Ovary (tissue), 9 donors: ENCODE results near the gene CSK. TPM values are rescaled to one million over a fixed set of nuclear protein-coding genes. Genes with fewer than 3 reads are reported as not detected.

Experiments used
- DNase-seq, 5 donors: peaks; one replicate each; pipeline ENCODE4 v3.0.0-alpha.2; 2019 to 2020
- H3K27ac ChIP-seq, 2 donors: fragments of 200-600 bp; one replicate each; pipeline versions ENCODE4 v1.5.1 to v1.8.0; 2019 to 2022
- H3K27me3 ChIP-seq: fragments of 200-600 bp; one replicate; pipeline ENCODE4 v1.8.0; 2022
- H3K36me3 ChIP-seq: fragments of 200-600 bp; sonication (generic); one replicate; pipeline ENCODE4 v1.5.1; 2019
- H3K4me1 ChIP-seq: one replicate; pipeline ENCODE4 v1.8.1; 2013; ENCODE audit warnings: mild to moderate bottlenecking, moderate library complexity; ENCODE audit not compliant: insufficient read depth
- H3K4me3 ChIP-seq: fragments of 200-600 bp; sonication (generic); one replicate; pipeline ENCODE4 v1.5.1; 2017
- H3K9me3 ChIP-seq, 2 donors: fragments of 200-600 bp in 1 of 2; sonication (generic) in 1 of 2; one replicate each; pipeline versions ENCODE4 v1.5.1 to v1.8.1; 2013 to 2019; ENCODE audit warnings: mild to moderate bottlenecking in 1 of 2, moderate library complexity in 1 of 2
- EP300 ChIP-seq: sonication (generic); formaldehyde crosslinking; IDR thresholded peaks from one replicate; pipeline ENCODE4 v1.6.1; 2017; ENCODE audit warnings: antibody characterized with exemption
- POLR2A ChIP-seq: fragments of 450-650 bp; IDR thresholded peaks from one replicate; pipeline ENCODE4 v1.6.1; 2017; ENCODE audit warnings: antibody characterized with exemption, mild to moderate bottlenecking, moderate library complexity
- WGBS, 3 donors: extraction: QIAGEN DNeasy Blood & Tissue Kit in 1 of 3; methylation state at CpG; one replicate each; pipeline versions ENCODE4 v1.1.5 to v1.1.7; 2013 to 2017; 5-methylcytosine and 5-hydroxymethylcytosine counted together
- intact Hi-C, 4 donors: fragments of 100-400 bp; cut with DNase I; formaldehyde crosslinking; loops; one replicate each; pipeline versions ENCODE4 v1.11.0 to v1.15.1; 2022 to 2023
- polyA plus RNA-seq, 2 donors: library from polyadenylated mRNA; stranded (reverse); fragments of 200-250 nt in 1 of 2; fragments of 350-450 nt in 1 of 2; fragmentation: Illumina TruSeq in 1 of 2; extraction: RNeasy Lipid Tissue Mini Kit (QIAGEN cat#74804) in 1 of 2; gene quantifications; one replicate each; pipeline ENCODE4 v1.2.3, GENCODE V29; 2013 to 2014
- total RNA-seq, 7 donors: library from RNA; depleted of rRNA in 2 of 7; stranded (reverse); fragments of >200 nt in 2 of 7; fragmentation: NEBNext Ultra II Directional in 3 of 7; extraction: Animal tissue kit (Norgen Biotek cat#: 25700) in 3 of 7; gene quantifications; one replicate each; pipeline versions ENCODE4 v1.1.0 to v1.2.4, GENCODE V29; 2016 to 2023
- TF ChIP-seq, protein P1 (sequence below), 3 donors: fragments of 450-650 bp in 2 of 3; fragments of 200-600 bp in 1 of 3; IDR thresholded peaks; one replicate each; pipeline versions ENCODE4 v1.5.1 to v1.8.0; 2016 to 2022; ENCODE audit warnings: antibody characterized with exemption in 3 of 3, mild to moderate bottlenecking in 1 of 3
- donor health status: DM: no; HTN: no; CAD: no; lungs with moderate emphysema.
- donor health status: DM: no; HTN: no; CAD: no.
- donor health status: Bipolar disorder and iron deficiency.
- donor health status: DM: yes; HTN: yes; CAD: no.
- donor health status: DM: no; HTN: no; CAD: no.
- donor health status: DM: yes; HTN: yes; CAD: no.

CSK gene
- total and polyA plus RNA-seq, 9 donors: 9.2 to 49.6 (median 41.1) TPM

DNA sequence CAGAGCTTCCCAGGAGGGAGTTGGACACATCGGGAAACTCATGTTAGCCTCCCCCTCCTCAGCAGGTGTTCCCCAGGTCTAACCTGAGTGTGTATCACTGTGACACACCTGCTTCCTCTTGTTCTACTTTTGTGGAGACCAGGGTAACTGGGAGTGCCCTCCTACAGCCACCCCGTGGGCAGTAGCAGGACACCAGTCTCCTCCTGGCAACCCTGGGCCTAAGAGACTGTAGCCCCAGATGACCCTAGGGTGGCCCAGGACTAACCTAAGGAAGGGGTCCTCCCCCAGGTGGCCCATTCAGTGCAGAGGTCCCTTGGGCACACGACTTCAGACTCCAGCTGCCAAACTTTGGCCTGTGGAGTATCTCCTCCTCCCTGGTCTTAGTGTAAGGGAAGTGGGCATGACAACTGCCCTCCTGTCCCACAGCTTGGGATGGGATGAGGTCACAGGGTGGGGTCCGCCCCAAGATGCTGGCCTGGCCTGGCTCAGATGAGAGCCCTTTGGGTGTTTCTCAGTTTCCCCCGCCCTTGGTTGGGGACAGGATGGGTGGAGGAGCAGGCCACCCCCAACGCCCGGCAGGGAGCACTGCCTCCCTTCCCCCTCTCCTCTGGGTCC is 4.8 kb downstream of the CSK start:
- Histone ChIP-seq H3K36me3 (no peaks in the 10 kb centered on the region), H3K9me3 (no peaks in the 10 kb centered on the region), H3K4me3 (no peak overlapping the region), H3K27me3 (no peaks in the 10 kb centered on the region), H3K4me1 (peaks cover 27% of the 10 kb centered on the region), H3K27ac (no peak overlapping the region)
- DNase-seq: no peak
- 61 to 75% (median 72%) methylated on average over 7 of the region's 7 CpGs for WGBS, 3 donors
- intact Hi-C loops: loop anchor here in 1 of 4 donors (10.0 kb wide), 1 partner anchor 418 kb away; the partner anchor contains the start of gene C15orf39
- TF ChIP-seq POLR2A (no peak), EP300 (no peak)
- TF ChIP-seq, protein P1, sequence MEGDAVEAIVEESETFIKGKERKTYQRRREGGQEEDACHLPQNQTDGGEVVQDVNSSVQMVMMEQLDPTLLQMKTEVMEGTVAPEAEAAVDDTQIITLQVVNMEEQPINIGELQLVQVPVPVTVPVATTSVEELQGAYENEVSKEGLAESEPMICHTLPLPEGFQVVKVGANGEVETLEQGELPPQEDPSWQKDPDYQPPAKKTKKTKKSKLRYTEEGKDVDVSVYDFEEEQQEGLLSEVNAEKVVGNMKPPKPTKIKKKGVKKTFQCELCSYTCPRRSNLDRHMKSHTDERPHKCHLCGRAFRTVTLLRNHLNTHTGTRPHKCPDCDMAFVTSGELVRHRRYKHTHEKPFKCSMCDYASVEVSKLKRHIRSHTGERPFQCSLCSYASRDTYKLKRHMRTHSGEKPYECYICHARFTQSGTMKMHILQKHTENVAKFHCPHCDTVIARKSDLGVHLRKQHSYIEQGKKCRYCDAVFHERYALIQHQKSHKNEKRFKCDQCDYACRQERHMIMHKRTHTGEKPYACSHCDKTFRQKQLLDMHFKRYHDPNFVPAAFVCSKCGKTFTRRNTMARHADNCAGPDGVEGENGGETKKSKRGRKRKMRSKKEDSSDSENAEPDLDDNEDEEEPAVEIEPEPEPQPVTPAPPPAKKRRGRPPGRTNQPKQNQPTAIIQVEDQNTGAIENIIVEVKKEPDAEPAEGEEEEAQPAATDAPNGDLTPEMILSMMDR (IDR thresholded peaks at IDR 0.05): no peak

DNA sequence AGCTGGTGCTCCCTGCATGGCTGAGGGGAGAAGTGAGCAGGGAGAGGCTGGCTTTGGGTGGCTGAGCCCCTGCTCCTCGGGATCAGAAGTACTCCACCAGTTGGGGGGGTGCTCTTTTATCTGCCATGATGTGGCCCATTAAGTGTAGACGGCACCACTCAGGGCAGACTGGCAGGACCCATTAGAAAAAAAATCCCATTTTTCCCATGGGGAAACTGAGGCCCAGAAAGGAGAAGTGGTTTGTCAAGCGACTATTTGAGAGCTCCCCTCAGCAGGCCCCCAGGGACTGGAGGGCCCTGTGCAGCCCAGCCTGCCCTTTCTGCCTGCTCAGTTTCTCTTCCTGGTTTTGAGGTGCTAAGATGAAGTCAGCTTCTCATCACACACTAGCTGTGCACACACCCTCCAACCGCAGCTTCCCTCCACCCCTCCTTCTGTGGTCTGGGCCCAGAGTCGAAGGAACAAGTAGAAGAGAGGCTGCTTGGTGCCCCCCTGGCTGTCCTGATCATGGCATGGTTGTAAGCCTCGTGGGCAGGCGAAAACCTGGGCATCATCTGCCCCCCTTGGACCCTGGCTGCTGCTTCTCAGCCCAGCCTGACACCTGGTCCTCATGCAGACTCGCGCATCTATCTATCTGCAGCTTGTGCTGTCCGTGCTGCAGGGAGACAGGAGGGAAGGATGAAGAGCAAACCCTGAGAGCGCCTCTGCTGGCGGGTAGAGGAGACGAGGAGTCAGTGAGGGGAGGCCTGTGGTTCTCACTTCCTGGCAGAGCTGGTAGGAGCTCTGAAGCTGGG is 5.6 kb downstream of the CSK start:
- no peak for DNase-seq
- no peak overlapping the region for H3K4me3 ChIP-seq

DNA sequence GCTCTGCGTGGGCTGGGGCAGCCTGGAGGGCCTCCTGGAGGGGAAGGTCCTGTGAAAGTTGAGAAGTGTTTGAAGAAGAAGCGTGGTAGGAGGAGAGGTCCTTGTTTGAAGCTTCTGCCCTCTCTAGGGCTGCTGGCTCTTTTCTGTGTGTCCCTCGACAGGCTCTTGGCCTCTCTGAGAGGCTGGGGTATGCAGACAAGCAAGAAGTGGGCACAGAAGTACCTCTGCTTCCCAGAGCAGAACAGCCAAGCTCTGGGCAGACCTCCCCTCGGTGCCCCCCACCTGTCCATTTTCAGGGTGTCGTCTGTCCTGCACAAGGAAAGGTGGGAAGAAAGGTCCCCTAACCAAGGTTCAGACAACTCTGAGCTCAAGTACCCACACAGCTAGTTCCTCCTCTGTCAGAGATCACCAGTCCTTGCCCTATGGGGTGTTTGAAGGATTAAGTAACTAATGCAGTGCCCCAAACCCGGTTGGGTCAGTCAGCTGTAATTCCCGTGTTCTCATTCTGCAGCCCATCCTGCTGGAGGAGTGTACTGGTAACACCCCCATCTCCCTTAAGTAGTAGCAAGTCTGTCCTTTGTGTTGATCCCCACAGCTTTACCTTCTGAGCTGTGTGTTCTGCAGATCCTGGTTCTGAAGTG is 6.3 kb downstream of the CSK start:
- no peaks in the 10 kb centered on the region for H3K27me3 ChIP-seq
- no peak overlapping the region for H3K4me3 ChIP-seq
- H3K27ac ChIP-seq: no peak overlapping the region
- no peak for DNase-seq
- TF ChIP-seq EP300 (no peak), POLR2A (no peak)
- TF ChIP-seq, protein P1 (IDR thresholded peaks at IDR 0.05): no peak
- H3K4me1 ChIP-seq: peaks cover 24% of the 10 kb centered on the region
- H3K9me3 ChIP-seq: no peaks in the 10 kb centered on the region
- no peaks in the 10 kb centered on the region for H3K36me3 ChIP-seq
- intact Hi-C loops: loop anchor here in 1 of 4 donors (10.0 kb wide), 1 partner anchor 417 kb away; the partner anchor contains the start of gene C15orf39
- WGBS, 3 donors: 59 to 67% (median 66%) methylated on average over 7 of the region's 7 CpGs

More for the DNA sequence above, 5.6 kb downstream of the CSK start:
- H3K27ac ChIP-seq: no peak overlapping the region
- 65 to 68% (median 66%) methylated on average over 13 of the region's 13 CpGs for WGBS, 3 donors
- no peaks in the 10 kb centered on the region for H3K36me3 ChIP-seq
- no peaks in the 10 kb centered on the region for H3K27me3 ChIP-seq
- intact Hi-C loops: loop anchor here in 1 of 4 donors (10.0 kb wide), 1 partner anchor 417 kb away; the partner anchor contains the start of gene C15orf39
- no peak for TF ChIP-seq EP300
- TF ChIP-seq, protein P1 (IDR thresholded peaks at IDR 0.05): no peak
- TF ChIP-seq POLR2A: no peak
- peaks cover 27% of the 10 kb centered on the region for H3K4me1 ChIP-seq
- no peaks in the 10 kb centered on the region for H3K9me3 ChIP-seq

DNA sequence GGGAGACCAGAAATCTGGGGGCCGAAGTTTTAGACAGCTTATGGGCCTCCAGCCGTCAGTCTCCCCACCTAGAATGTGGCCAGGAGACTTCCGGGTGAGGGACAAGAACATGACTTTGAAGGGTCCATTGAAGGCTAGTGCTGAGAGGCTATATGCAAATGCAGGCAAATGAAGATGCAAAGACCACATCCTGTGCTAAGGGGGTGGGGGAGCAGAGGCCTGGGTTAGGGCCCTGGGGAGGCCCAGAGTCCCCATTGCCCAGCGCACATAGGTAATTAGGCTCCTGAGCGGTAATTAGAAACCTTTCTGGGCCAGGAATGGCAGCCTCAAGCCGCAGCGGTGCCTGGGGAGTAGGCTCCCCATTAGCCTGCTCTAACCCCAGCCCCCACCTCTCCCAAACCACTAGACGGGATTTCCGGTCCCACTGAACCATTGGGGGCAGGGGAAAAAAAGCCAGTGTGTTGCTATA is 6.8 kb downstream of the CSK start:
- no peak for DNase-seq
- H3K27ac ChIP-seq: no peak overlapping the region
- H3K27me3 ChIP-seq: no peaks in the 10 kb centered on the region
- intact Hi-C loops: loop anchor here in 1 of 4 donors (10.0 kb wide), 1 partner anchor 416 kb away; the partner anchor contains the start of gene C15orf39
- H3K9me3 ChIP-seq: no peaks in the 10 kb centered on the region
- peaks cover 20% of the 10 kb centered on the region for H3K4me1 ChIP-seq
- 81 to 89% (median 85%) methylated on average over 9 of the region's 9 CpGs for WGBS, 3 donors
- H3K36me3 ChIP-seq: no peaks in the 10 kb centered on the region
- no peak overlapping the region for H3K4me3 ChIP-seq
- TF ChIP-seq, protein P1 (IDR thresholded peaks at IDR 0.05): no peak
- TF ChIP-seq POLR2A (no peak), EP300 (no peak)
